ENCODE data around the gene FCHO1.

The FCHO1 gene

DNA sequence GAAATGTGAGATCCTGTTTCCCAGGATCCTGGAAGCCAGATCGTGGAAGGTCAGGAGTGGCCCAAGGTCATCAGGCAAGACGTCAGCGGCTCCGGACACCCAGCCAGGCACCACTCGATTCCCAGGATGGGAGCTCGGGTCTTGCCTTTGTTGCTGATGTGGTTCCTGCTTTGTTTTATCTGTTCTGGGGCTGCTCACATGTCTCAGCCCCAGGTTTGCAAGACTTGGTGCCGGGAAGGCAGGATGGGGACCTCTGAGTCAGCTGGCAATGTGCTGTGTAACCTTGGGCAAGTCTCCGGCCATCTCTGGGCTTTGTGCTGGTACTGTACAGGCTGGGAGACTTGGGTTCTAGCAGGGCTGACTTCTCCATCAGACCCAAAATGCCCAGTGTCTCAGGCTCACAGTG is 1.4 kb upstream of the FCHO1 start:
- Histone ChIP-seq H3K27ac (no peak overlapping the region), H3K9ac (no peak overlapping the region), H3K27me3 (ENCODE audit: control insufficient read depth, insufficient read depth, low read length) (no peaks in the 10 kb centered on the region), H3K4me3 (ENCODE audit: low read depth, low read length) (no peak overlapping the region), H2AFZ (peak overlapping the region; percentile 53), H3K4me2 (ENCODE audit: low read length) (no peak overlapping the region), H3K36me3 (ENCODE audit: control insufficient read depth, insufficient read depth, low read length) (no peaks in the 10 kb centered on the region), H3K9me3 (ENCODE audit: control insufficient read depth, low read length) (no peaks in the 10 kb centered on the region), H3K79me2 (no peaks in the 10 kb centered on the region), H3K4me1 (peaks cover 4% of the 10 kb centered on the region)
- TF ChIP-seq, protein P1, sequence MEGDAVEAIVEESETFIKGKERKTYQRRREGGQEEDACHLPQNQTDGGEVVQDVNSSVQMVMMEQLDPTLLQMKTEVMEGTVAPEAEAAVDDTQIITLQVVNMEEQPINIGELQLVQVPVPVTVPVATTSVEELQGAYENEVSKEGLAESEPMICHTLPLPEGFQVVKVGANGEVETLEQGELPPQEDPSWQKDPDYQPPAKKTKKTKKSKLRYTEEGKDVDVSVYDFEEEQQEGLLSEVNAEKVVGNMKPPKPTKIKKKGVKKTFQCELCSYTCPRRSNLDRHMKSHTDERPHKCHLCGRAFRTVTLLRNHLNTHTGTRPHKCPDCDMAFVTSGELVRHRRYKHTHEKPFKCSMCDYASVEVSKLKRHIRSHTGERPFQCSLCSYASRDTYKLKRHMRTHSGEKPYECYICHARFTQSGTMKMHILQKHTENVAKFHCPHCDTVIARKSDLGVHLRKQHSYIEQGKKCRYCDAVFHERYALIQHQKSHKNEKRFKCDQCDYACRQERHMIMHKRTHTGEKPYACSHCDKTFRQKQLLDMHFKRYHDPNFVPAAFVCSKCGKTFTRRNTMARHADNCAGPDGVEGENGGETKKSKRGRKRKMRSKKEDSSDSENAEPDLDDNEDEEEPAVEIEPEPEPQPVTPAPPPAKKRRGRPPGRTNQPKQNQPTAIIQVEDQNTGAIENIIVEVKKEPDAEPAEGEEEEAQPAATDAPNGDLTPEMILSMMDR (IDR thresholded peaks at IDR 0.05): no peak

DNA sequence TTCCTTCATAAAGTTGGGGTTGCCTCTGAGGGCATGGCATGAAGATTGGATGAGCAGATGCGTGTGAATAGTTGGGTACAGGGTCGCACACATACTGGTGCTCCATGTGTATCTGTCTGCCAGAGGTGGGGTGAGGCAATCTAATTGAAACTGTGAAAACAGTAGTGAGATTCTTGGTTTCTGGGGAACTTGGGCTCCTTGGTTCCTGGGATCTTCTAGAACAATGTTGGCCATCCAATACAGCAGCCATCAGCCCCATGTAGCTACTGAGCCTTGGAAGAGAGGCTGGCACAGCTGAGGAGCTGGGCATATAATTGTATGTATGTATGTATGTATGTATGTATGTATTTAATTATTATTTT is 616 bp downstream of the FCHO1 start:
- Histone ChIP-seq H3K79me2 (no peaks in the 10 kb centered on the region), H3K9me3 (ENCODE audit: control insufficient read depth, low read length) (no peaks in the 10 kb centered on the region), H3K36me3 (ENCODE audit: control insufficient read depth, insufficient read depth, low read length) (no peaks in the 10 kb centered on the region), H3K27ac (no peak overlapping the region), H3K4me1 (peaks cover 4% of the 10 kb centered on the region), H3K4me3 (ENCODE audit: low read depth, low read length) (no peak overlapping the region), H2AFZ (no peak overlapping the region), H3K9ac (no peak overlapping the region), H3K4me2 (ENCODE audit: low read length) (no peak overlapping the region), H3K27me3 (ENCODE audit: control insufficient read depth, insufficient read depth, low read length) (no peaks in the 10 kb centered on the region)
- TF ChIP-seq, protein P1 (IDR thresholded peaks at IDR 0.05): no peak

DNA sequence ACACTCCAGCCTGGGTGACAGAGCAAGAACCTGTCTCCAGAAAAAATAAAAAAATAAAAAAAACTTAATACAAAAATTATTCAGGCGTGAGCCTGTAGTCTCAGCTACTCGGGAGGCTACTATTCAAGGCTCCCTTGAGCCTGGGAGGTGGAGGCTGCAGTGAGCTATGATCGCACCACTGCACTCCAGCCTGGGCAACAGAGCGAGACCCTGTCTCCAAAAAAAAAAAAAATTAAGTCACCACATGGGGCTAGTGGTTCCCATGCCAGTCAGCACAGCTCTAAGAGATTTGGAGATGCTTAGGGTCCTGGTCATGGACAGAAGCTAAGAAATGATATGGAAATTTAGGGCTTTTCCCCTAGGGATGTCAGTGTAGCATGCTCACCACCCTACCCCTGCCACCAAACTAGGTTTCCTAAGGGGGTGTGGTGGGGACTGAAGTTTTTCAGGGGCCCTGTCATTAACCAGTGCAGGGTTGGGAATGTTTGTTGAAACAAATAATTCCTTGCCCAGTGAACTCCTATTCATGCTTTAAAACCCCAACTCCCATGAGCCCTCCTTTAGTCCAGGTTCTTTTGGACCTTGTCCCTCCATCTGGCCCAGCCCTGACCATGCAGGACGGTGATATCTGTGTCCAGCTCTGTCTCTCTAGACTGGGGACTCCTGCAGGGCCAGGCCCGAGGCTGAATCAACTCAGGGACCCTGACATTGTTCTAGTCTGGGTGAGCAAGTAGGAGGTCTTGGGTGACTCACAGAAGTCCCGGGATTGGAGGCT is 1.8 kb downstream of the FCHO1 start:
- H3K4me2 ChIP-seq (ENCODE audit: low read length): no peak overlapping the region
- H2AFZ ChIP-seq: no peak overlapping the region
- H3K27me3 ChIP-seq (ENCODE audit: control insufficient read depth, insufficient read depth, low read length): no peaks in the 10 kb centered on the region
- no peak overlapping the region for H3K27ac ChIP-seq
- no peak overlapping the region for H3K4me3 ChIP-seq (ENCODE audit: low read depth, low read length)
- no peaks in the 10 kb centered on the region for H3K79me2 ChIP-seq
- H3K36me3 ChIP-seq (ENCODE audit: control insufficient read depth, insufficient read depth, low read length): no peaks in the 10 kb centered on the region
- H3K4me1 ChIP-seq: no peaks in the 10 kb centered on the region
- no peaks in the 10 kb centered on the region for H3K9me3 ChIP-seq (ENCODE audit: control insufficient read depth, low read length)
- H3K9ac ChIP-seq: no peak overlapping the region
- TF ChIP-seq, protein P1 (IDR thresholded peaks at IDR 0.05): no peak

DNA sequence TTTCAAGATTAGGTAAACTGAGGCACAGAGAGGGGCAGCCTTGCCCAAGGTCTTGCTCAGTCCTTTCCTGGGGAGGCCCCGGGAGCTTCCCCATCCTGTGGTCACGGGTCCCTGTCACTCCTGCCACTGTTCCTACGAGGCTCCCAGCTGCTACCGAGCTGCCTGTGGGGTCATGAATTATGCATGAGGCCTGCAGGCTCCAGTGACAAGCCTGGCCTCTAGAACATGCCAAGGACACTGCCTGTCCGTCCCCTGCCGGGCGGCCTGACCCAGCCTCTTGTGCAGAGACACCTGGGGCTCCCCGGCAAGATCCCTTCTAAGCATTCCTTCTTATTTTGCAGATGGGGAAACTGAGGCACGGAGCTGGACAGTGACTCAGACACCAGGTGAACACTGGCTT is 2.7 kb downstream of the FCHO1 start:
- no peaks in the 10 kb centered on the region for H3K4me1 ChIP-seq
- no peak overlapping the region for H3K4me3 ChIP-seq (ENCODE audit: low read depth, low read length)
- no peaks in the 10 kb centered on the region for H3K79me2 ChIP-seq
- TF ChIP-seq, protein P1 (IDR thresholded peaks at IDR 0.05): no peak
- H3K9ac ChIP-seq: no peak overlapping the region
- H3K27ac ChIP-seq: no peak overlapping the region
- H3K4me2 ChIP-seq (ENCODE audit: low read length): no peak overlapping the region
- H2AFZ ChIP-seq: no peak overlapping the region
- no peaks in the 10 kb centered on the region for H3K9me3 ChIP-seq (ENCODE audit: control insufficient read depth, low read length)
- no peaks in the 10 kb centered on the region for H3K27me3 ChIP-seq (ENCODE audit: control insufficient read depth, insufficient read depth, low read length)
- H3K36me3 ChIP-seq (ENCODE audit: control insufficient read depth, insufficient read depth, low read length): no peaks in the 10 kb centered on the region

Data from parathyroid adenoma (tissue), 2 donors.